ENCODE results near the gene PTCH1. TPM values are rescaled to one million over a fixed set of nuclear protein-coding genes. Genes with fewer than 3 reads are reported as not detected.

The PTCH1 gene
- polyA plus RNA-seq, 1 of the 3 experiments (the other 2 are of a cell fraction), result 3.3 TPM

GRCh38 chr9:95515272-95516113 lies 1.3 kb downstream of the PTCH1 start (continued):
- TF ChIP-seq, protein P1, sequence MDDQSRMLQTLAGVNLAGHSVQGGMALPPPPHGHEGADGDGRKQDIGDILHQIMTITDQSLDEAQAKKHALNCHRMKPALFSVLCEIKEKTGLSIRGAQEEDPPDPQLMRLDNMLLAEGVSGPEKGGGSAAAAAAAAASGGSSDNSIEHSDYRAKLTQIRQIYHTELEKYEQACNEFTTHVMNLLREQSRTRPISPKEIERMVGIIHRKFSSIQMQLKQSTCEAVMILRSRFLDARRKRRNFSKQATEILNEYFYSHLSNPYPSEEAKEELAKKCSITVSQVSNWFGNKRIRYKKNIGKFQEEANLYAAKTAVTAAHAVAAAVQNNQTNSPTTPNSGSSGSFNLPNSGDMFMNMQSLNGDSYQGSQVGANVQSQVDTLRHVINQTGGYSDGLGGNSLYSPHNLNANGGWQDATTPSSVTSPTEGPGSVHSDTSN (IDR thresholded peaks at IDR 0.05), result peak; percentile 38; the same call in 1 of the 2 replicates

GRCh38 chr9:95514342-95514741 lies 2.4 kb downstream of the PTCH1 start:
- 92% methylated on average over 5 of the region's 5 CpGs for WGBS (ENCODE audit: low lambda C conversion rate)
- Histone ChIP-seq H3K4me3 (ENCODE audit: low read depth in 2 of 2, low read length in 1 of 2) (no peak overlapping the region), H3K9me2 (no peaks in the 10 kb centered on the region), H3K36me3 (replicated peaks in 1 of 2; ENCODE audit: control insufficient read depth in 1 of 2, insufficient read depth in 2 of 2, low read length in 1 of 2) (no peaks in the 10 kb centered on the region), H3K4me2 (no peak overlapping the region), H3K79me2 (ENCODE audit: insufficient read depth) (peaks cover 4% of the 10 kb centered on the region; the same call in 1 of the 2 replicates), H4K20me1 (ENCODE audit: insufficient read depth) (no peaks in the 10 kb centered on the region), H3K27ac (ENCODE audit: low read depth in 2 of 2, low read length in 1 of 2) (no peak overlapping the region), H3K9ac (no peak overlapping the region), H2AFZ (ENCODE audit: low read depth) (no peak overlapping the region), H3K27me3 (ENCODE audit: insufficient read depth) (0 out of 2 replicates have a peak, but pooled peaks cover 7% of the 10 kb centered on the region), H3K9me3 (no peaks in the 10 kb centered on the region), H3K4me1 (ENCODE audit: control insufficient read depth in 1 of 2, insufficient read depth in 2 of 2, low read depth in 1 of 2, low read length in 1 of 2) (peaks cover 11 to 25% of the 10 kb centered on the region in 2 experiments; a peak in 3 of 4 replicates), H3F3A (replicated peaks; ENCODE audit: insufficient read depth) (peaks cover 34% of the 10 kb centered on the region)
- DNase-seq, result no peak
- TF ChIP-seq USF2 (IDR thresholded peaks at IDR 0.05; ENCODE audit: borderline replicate concordance, low read depth, low read length), result no peak
- TF ChIP-seq MEF2A (IDR thresholded peaks at IDR 0.05; ENCODE audit: borderline replicate concordance, low read depth), result no peak
- TF ChIP-seq, protein P1 (IDR thresholded peaks at IDR 0.05), result no peak
- no peak for TF ChIP-seq RXRA (IDR thresholded peaks at IDR 0.05; ENCODE audit: borderline replicate concordance, low read depth)
- TF ChIP-seq NFIC (IDR thresholded peaks at IDR 0.05; ENCODE audit: borderline replicate concordance), result no peak
- no peak for TF ChIP-seq FOSL2 (IDR thresholded peaks at IDR 0.05; ENCODE audit: borderline replicate concordance, low read depth)
- TF ChIP-seq REST (IDR thresholded peaks at IDR 0.05; ENCODE audit: low read depth, low read length), result no peak
- no peak for TF ChIP-seq FOXM1 (IDR thresholded peaks at IDR 0.05; ENCODE audit: low read depth)
- TF ChIP-seq EZH2phosphoT487 (IDR thresholded peaks at IDR 0.05; ENCODE audit: borderline replicate concordance, low read depth), result no peak
- no peak for TF ChIP-seq TCF12 (IDR thresholded peaks at IDR 0.05)
- TF ChIP-seq, protein P2, sequence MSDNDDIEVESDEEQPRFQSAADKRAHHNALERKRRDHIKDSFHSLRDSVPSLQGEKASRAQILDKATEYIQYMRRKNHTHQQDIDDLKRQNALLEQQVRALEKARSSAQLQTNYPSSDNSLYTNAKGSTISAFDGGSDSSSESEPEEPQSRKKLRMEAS (IDR thresholded peaks at IDR 0.05; ENCODE audit: low read depth), result no peak
- TF ChIP-seq SIN3A (IDR thresholded peaks at IDR 0.05; ENCODE audit: borderline replicate concordance, low read depth, low read length), result no peak
- TF ChIP-seq ELF1 (IDR thresholded peaks at IDR 0.05), result no peak
- no peak for TF ChIP-seq RAD21 (IDR thresholded peaks at IDR 0.05; ENCODE audit: low read length)
- TF ChIP-seq MXI1 (IDR thresholded peaks at IDR 0.05; ENCODE audit: low read depth, low read length), result no peak
- ChIA-PET CTCF (interaction anchor here (1.0 to 2.9 kb wide), 2 partner anchors 565 to 704 kb away, joined by 3 to 11 read pairs; no protein-coding TSS in a partner anchor), POLR2A (interaction anchor here (1.7 kb wide), 1 partner anchor 361 kb away, joined by 10 read pairs; the partner anchor contains the start of gene ERCC6L2)
